Stimulated activated CD4-positive, alpha-beta T cell treated with anti-CD3 and anti-CD28 coated beads, Interleukin-2, amount 100 ng/mL, for 48 hours (primary cell): Measurements from ENCODE around the gene TTC9B.
"Not testable (repeated sequence)": the region's sequence is repeated elsewhere in the genome, so short reads cannot be mapped to it uniquely, and the experiment has no call there.

ENCODE experiments used
- DNase-seq, 2 donors: peaks; one replicate each; pipeline ENCODE4 v3.0.0-alpha.2; 2020

TTC9B gene

GRCh38 chr19:40232479-40232878 lies 14.3 kb upstream of the TTC9B start:
- DNase-seq = no peak

- DNase-seq = no peak
These were observed 13.6 kb upstream of the TTC9B start for GRCh38 chr19:40231544-40232424.

GRCh38 chr19:40231057-40231456 lies 12.9 kb upstream of the TTC9B start:
- no peak for DNase-seq

- DNase-seq = no peak
These were observed 11.8 kb upstream of the TTC9B start for GRCh38 chr19:40229926-40230417.

DNA sequence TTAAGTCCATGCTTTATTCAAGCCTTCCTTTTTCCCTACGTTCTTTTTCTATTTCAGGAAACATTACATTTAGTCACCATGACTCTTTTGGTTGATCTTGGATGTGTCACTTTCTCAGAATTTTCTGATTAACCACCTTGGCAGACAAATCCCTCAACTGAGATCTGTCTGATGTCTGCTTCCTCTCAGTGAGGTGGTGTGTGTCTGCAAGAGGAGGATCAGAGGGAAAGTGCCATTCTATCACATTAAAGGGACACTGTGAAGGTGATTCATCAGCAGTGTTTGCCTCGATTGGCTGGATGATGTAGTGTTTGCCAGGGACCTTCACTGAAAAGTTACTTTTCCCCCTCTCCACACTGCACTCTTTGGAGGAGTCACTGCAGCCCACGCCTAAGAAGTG lies 11.3 kb upstream of the TTC9B start:
- DNase-seq = no peak

- no peak for DNase-seq
These were observed 10.7 kb upstream of the TTC9B start for GRCh38 chr19:40228863-40229262.

GRCh38 chr19:40228346-40228745 lies 10.2 kb upstream of the TTC9B start:
- DNase-seq = no peak

DNA sequence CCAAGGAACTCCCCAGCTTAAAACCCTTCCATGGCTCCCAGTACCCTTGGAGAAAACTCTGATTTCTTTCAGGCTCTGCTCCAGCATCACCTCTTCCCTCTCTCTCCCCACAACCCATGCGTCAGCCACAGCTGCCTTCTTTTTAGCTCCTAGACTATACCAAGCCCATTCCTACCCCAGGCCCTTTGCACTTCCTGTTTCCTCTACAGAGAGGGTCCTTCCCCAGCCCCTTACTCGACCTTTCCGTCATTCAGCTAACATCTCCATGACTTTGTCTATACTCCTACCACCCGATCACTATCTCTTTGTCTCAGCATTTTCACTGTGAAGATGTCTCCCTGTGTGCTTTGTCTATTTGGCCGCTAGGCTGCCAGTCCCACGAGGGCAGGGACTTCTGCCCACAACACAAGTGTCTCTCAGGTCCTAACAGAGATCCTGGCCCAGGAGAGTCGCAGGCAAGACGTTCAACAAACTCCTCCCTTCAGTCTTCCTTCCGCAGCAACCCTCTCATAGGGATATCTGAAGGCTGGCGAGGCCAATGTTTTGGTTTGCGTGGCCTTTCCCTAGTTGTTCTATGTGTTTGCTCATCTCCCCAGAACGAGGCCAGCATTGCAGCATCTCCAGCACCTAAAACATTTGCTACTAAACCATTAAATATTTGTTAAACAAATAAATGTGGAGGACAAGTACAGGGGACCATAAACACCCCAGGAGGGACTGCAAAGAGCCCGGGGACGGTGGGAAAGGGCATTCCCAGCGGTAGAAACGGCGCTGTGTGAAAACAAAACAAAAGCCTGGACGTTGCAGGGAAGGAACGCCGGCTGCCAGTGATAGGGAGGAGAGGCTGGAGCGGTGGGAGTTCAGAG lies 7.5 kb upstream of the TTC9B start:
- no peak for DNase-seq

GRCh38 chr19:40224342-40225150 lies 6.4 kb upstream of the TTC9B start:
- DNase-seq = no peak

- no peak for DNase-seq
These were observed 5.1 kb upstream of the TTC9B start for GRCh38 chr19:40223135-40223822.

- DNase-seq = peak; percentile 67 to 68
These were observed 3.9 kb upstream of the TTC9B start for GRCh38 chr19:40221858-40222619.

DNA sequence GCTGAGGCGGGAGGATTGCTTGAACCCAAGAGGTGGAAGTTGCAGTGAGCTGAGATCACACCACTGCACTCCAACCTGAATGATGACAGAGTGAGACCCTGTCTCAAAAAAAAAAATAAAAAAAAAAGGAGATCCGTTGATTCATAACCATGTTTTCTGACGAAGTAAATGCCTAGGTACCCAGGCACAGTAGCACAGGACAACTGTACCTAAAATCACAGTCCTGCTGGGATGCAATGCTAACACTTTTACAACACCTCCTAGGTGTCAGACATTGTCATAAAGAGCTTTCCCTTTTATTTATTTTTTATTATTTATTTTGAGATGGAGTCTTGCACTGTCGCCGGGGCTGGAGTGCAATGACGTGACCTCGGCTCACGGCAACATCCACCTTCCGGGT lies 2.5 kb upstream of the TTC9B start:
- no peak for DNase-seq

DNA sequence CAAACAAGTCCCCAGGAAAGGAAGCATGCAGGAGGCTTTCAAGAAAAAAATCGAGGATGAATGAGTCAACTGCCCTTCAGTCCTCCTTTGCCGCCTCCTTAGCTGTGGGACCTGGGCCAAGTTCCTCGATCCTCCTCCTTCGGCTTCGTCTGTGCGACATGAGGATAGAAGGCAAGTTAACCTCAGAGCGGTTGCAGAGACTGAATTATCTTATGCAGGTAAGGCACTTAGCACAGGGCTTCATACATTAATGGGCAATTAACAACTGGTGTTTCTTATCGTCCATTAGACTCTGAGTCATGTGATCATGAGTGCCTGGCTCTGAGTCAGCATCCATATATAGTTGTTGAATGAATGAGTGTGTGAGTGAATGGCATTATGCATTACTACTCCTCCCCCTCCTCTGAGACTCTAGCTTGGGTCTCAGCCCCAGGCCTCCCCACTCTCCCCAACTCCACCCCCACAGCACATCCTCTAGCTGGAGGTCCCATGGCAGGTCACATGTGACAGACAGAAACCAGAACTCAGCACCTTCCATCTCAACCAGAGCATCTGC lies 1.6 kb upstream of the TTC9B start:
- no peak for DNase-seq

DNA sequence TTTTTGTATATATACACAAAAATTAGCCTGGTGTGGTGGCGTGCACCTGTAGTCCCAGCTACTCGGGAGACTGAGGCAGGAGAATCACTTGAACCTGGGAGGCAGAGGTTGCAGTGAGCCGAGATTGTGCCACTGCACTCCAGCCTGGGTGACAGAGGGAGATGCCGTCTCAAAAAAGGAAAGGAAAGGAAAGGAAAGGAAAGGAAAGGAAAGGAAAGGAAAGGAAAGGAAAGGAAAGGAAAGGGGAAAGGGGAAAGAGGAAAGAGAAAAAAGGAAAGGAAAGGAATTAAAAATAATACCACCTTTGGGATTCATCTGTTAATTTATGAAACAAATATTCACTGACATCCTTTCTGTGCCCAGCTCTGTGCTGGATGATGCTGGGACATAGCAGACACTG lies 845 bp upstream of the TTC9B start:
- DNase-seq = not testable (repeated sequence)

DNA sequence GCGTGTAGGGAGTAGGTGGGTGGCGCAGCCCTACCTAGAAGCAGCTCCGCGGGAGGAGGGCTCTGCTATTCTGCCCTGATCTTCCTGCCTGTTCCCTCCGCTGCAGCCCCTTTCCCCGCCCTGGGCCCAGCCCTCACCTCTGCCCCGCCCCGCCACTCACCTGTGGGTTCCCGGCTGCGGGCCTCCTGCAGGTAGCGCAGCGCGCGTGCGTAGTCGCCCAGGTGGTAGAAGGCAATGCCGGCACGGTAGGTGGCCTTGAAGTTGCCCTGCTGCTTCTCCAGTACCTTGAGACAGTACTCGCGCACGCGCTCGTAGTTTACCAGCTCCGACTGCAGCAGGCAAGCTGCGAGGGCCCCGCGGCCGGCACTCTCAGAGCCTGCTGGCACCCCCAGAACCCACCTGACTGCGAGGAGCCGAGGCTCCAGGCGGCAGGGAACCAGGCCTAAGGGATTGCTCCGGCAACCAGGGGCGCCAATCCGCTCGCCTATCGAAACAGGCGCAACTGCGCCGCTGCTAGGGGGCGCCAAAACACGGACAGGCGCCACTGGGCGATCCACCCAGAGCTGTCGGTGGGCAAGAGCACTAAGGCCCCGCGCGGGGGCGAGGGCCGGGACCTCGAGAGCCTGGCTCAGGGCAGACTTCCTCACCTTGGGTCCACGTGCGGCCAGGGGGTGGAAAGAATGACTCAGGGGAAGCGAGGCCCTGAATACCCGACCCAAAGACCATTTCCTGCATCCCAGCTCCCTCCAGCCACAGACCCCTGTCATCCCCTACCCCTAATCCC lies 965 bp downstream of the TTC9B start:
- no peak for DNase-seq

GRCh38 chr19:40216777-40217026 lies 1.5 kb downstream of the TTC9B start:
- no peak for DNase-seq

DNA sequence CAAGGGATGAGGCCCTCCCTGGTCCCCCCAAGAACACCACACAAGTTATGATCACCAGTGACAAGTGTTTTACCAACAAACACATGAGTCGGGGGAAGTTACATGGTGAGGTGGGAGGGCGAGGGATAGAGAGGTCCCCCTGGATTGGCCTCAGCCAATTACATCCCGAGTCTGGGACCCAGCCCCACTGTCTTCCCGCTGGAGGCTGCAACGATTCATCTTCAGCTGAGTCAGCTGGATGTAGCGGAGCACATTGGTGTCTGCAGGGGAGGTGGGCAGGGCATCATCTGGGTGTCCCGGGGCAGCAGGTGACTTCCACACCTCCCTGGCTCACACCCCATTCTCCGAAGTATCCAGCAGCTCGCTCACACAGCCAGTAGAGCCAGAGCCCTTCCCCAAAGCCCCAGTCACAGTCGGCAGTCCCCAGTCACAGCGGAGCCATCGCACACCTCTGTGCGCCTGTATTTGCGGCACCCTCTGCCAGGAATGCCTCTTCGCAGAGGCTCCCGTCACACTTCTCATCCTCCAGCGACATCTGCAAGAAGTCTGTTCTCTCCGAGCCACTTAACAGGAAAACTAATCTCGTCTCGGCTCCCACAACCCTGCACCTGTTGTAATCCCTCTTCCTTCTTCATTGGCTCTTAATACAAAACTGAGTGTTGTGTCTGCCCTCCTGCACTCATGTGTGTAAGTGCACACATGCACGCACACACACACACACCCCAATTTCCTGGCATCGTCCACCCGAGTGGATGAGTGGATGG lies 2.0 kb downstream of the TTC9B start:
- DNase-seq = no peak

GRCh38 chr19:40214936-40215335 lies 3.2 kb downstream of the TTC9B start:
- no peak for DNase-seq

DNA sequence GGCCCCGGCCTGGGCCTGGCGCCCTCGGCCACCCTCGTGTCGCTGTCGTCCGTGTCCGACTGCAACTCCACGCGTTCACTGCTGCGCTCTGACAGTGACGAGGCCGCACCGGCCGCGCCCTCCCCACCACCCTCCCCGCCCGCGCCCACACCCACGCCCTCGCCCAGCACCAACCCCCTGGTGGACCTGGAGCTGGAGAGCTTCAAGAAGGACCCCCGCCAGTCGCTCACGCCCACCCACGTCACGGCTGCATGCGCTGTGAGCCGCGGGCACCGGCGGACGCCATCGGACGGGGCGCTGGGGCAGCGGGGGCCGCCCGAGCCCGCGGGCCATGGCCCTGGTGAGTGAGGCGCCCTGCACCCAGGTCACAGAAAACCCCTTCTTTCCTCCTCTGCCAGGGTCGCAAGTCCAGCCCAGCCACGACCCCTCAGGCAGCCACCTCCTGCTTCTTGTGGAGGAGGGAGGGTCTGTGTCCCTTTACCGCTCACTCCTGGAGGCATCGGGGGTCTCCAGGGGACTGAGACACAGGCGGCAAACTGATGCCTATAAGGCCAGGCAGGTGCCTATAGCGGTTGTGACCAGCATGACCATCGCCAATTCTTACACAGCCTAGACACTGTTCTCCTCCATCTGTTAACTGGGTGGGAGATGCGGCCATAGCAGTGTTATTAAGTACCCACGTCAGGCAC lies 4.2 kb downstream of the TTC9B start:
- DNase-seq = no peak
